Activated T-cell treated with anti-CD3 and anti-CD28 coated beads, Interleukin-2, amount 50 U/mL, for 4 hours (primary cell): ENCODE data around the gene IL17RC. TPM values are rescaled to one million over a fixed set of nuclear protein-coding genes. Genes with fewer than 3 reads are reported as not detected.

ENCODE experiments used
- ATAC-seq, 2 donors: fragments of 200-7000 bp; cut with Tn5 transposase; one replicate each; pipeline ENCODE4 v1.10.0; 2021
- DNase-seq: peaks from one replicate; pipeline ENCODE4 v3.0.0-alpha.2; 2020
- H3K27me3 Mint-ChIP-seq: one replicate; pipeline ENCODE4 v1.8.0; 2021; ENCODE audit warnings: low read depth, mixed read lengths
- H3K36me3 Mint-ChIP-seq: one replicate; pipeline ENCODE4 v1.8.0; 2022; ENCODE audit warnings: mixed read lengths; ENCODE audit not compliant: insufficient read depth
- H3K4me1 Mint-ChIP-seq: one replicate; pipeline ENCODE4 v1.8.0; 2021; ENCODE audit warnings: low read depth, mixed read lengths
- H3K4me3 Mint-ChIP-seq: one replicate; pipeline ENCODE4 v1.8.0; 2021; ENCODE audit warnings: mild to moderate bottlenecking, moderate library complexity, mixed read lengths
- H3K9me3 Mint-ChIP-seq: one replicate; pipeline ENCODE4 v1.8.0; 2021; ENCODE audit warnings: mixed read lengths
- total RNA-seq, 3 donors: library from RNA; stranded (reverse); gene quantifications; one replicate each; pipeline ENCODE4 v1.2.1, GENCODE V29; 2021

The IL17RC gene
- total RNA-seq, 3 donors from 2014 or later, result 0.27 to 0.53 (median 0.40) TPM

DNA sequence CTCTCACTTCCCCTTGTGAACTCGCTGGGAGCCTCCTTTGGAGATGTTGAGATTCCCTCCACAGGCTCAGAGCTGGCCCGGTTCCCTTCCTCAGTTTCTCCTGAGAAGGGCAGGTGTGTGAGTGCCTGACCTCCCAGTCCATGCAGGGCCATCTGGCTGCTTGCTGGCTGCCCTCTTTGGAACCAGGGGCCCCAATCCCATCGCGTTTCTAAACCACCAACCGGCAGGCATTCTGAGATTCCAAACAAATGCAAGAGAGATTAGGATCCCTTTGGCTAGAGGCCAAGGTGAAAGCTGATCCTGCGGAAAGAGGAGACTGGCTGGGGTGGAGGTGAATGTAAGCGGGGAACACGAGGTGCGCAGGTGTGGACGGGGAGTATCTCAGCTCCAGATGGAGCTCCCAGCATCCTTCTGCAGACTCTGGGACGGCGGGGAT lies 38.2 kb downstream of the IL17RC start:
- H3K27me3 Mint-ChIP-seq, result no peaks in the 10 kb centered on the region
- no peak overlapping the region for H3K4me3 Mint-ChIP-seq
- peaks cover 15% of the 10 kb centered on the region for H3K4me1 Mint-ChIP-seq
- ATAC-seq (no peak), DNase-seq (no peak)
- no peaks in the 10 kb centered on the region for H3K9me3 Mint-ChIP-seq
- H3K36me3 Mint-ChIP-seq, result peaks cover 3% of the 10 kb centered on the region

GRCh38 chr3:9955611-9956352 lies 38.9 kb downstream of the IL17RC start:
- Mint-ChIP-seq H3K4me1 (peaks cover 13% of the 10 kb centered on the region), H3K9me3 (no peaks in the 10 kb centered on the region), H3K27me3 (no peaks in the 10 kb centered on the region), H3K36me3 (peaks cover 3% of the 10 kb centered on the region), H3K4me3 (no peak overlapping the region)
- no peak for DNase-seq
- ATAC-seq, result no peak

DNA sequence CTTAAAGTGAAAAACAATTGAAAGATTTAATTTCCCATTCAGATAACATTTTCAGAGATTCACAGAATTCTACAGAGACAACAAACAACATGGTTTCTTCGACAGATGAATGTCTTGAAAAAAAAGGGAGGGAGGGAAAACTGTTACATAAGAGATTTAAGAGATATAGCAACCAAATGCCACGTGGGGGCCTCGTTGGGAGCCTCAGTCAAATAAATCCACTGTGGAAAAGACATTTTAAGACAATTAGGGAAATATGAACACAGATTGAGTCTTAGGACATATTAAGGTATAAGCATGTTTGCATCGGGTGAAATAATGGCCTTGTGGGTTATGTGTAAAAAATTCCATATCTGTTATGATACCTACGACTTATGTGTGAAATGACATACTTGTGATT lies 40.3 kb downstream of the IL17RC start:
- no peak overlapping the region for H3K4me3 Mint-ChIP-seq
- H3K9me3 Mint-ChIP-seq, result no peaks in the 10 kb centered on the region
- H3K36me3 Mint-ChIP-seq, result peaks cover 3% of the 10 kb centered on the region
- DNase-seq (no peak), ATAC-seq (no peak)
- H3K4me1 Mint-ChIP-seq, result peaks cover 3% of the 10 kb centered on the region
- H3K27me3 Mint-ChIP-seq, result no peaks in the 10 kb centered on the region

DNA sequence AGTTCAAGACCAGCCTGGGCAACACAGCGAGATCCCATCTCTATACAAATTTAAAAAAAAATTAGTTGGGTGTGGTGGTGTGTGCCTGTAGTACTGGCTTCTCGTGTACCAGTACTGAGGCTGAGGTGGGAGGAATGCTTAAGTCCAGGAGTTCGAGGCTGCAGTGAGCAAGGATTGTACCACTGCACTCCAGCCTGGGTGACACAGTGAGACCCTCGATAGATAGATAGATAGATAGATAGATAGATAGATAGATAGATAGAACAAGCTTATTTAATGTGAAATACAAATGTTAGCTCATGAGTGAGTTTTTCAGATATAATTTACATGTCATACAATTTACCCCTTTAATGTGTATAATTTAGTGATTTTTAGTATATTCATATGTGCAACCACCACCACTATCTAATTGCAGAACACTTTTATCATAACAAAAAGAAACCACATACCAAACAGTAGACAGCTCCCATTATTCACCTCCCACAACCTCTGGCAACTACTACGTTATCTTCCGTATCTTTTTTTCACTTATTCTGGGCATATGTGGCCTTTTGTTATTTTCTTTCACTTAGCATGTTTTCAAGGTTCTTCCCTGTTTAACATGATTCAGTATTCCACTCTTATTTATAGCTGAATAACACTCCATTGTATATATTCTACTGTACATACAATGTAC lies 48.4 kb downstream of the IL17RC start:
- no peak for ATAC-seq
- Mint-ChIP-seq H3K9me3 (no peaks in the 10 kb centered on the region), H3K27me3 (no peaks in the 10 kb centered on the region), H3K4me1 (no peaks in the 10 kb centered on the region), H3K36me3 (peaks cover 38% of the 10 kb centered on the region), H3K4me3 (no peak overlapping the region)
- no peak for DNase-seq

DNA sequence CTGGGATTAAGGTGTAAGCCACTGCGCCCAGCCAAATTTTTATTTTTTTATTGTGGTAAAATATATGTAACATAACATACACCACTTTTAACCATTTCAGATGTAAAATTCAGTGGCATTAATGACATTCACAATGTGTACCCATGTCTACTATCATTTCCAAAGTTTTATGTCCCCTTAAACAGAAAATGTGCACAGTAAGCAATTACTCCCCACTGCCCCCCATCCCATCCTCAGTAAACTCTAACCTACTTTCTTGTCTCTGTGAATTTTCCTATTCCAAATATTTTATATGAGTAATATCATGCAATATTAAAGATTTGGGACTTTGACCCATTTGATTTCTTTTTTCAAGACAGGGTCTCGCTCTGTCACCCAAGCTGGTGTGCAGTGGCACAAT lies 49.9 kb downstream of the IL17RC start:
- DNase-seq (no peak), ATAC-seq (no peak)
- Mint-ChIP-seq H3K4me1 (no peaks in the 10 kb centered on the region), H3K9me3 (no peaks in the 10 kb centered on the region), H3K4me3 (no peak overlapping the region), H3K27me3 (no peaks in the 10 kb centered on the region), H3K36me3 (peaks cover 47% of the 10 kb centered on the region)

DNA sequence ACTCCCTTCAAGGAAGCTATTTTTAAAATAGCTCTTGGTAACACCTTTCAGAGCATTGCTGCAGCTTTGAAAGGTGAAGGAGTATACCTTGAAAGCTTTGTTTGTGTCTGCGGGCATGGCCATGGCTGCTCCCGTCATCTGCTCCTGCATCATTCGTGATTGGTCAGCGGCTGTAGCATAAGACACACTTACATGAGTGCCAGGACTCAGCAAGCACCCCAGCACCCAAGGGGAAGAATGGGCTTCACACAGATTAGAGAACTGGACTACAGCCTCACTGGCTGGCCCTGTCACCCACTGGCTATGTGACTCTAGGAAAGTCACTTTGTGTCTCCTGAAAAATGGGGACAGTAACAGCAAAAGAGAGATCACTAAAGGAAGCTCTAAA lies 52.7 kb downstream of the IL17RC start:
- Mint-ChIP-seq H3K36me3 (peaks cover 53% of the 10 kb centered on the region), H3K4me1 (no peaks in the 10 kb centered on the region), H3K4me3 (no peak overlapping the region), H3K27me3 (no peaks in the 10 kb centered on the region), H3K9me3 (no peaks in the 10 kb centered on the region)
- DNase-seq, result no peak
- no peak for ATAC-seq

DNA sequence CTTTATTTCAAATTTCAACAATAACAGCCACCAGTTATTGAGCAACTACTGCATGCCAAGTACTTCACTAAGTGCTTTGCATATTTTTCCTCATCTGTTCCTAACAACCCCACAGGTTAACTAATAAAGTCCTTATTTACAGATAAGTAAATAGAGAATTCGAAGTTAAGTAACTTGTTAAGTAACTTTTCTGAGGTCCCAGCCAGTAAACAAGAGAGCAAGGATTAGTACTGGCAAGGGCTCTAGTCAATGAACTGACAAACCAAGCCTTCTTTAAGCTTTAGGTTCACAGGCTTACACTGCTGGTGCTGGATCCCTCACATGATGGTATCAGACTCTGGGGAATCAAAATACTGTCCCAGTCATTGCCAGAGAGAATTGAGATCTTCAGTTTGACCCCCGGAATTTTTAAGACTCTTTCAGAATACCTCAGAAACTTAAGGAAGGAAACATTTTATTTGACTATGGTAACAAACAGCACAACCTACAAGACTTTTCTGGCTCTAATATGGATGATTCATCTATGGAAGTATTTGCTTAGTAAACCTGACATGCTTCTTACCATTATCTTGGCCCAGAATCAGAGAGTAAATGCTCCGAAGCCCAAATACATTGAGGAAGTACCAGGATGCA lies 53.2 kb downstream of the IL17RC start:
- H3K9me3 Mint-ChIP-seq, result no peaks in the 10 kb centered on the region
- DNase-seq, result no peak
- peaks cover 53% of the 10 kb centered on the region for H3K36me3 Mint-ChIP-seq
- no peaks in the 10 kb centered on the region for H3K4me1 Mint-ChIP-seq
- ATAC-seq, result no peak
- no peak overlapping the region for H3K4me3 Mint-ChIP-seq
- no peaks in the 10 kb centered on the region for H3K27me3 Mint-ChIP-seq

- Mint-ChIP-seq H3K9me3 (no peaks in the 10 kb centered on the region), H3K4me3 (no peak overlapping the region), H3K27me3 (no peaks in the 10 kb centered on the region), H3K36me3 (peaks cover 29% of the 10 kb centered on the region), H3K4me1 (peaks cover 16% of the 10 kb centered on the region)
- no peak for DNase-seq
- ATAC-seq, result peak; percentile 82
These were observed 60.1 kb downstream of the IL17RC start for GRCh38 chr3:9976721-9977709.

- Mint-ChIP-seq H3K27me3 (no peaks in the 10 kb centered on the region), H3K4me3 (no peak overlapping the region), H3K36me3 (peaks cover 22% of the 10 kb centered on the region), H3K4me1 (peaks cover 20% of the 10 kb centered on the region), H3K9me3 (no peaks in the 10 kb centered on the region)
- DNase-seq, result no peak
- no peak for ATAC-seq
These were observed 61.9 kb downstream of the IL17RC start for GRCh38 chr3:9978710-9979305.

GRCh38 chr3:9980251-9980650 lies 63.4 kb downstream of the IL17RC start:
- peaks cover 22% of the 10 kb centered on the region for H3K4me1 Mint-ChIP-seq
- no peak overlapping the region for H3K4me3 Mint-ChIP-seq
- no peaks in the 10 kb centered on the region for H3K9me3 Mint-ChIP-seq
- peaks cover 17% of the 10 kb centered on the region for H3K36me3 Mint-ChIP-seq
- H3K27me3 Mint-ChIP-seq, result no peaks in the 10 kb centered on the region
- ATAC-seq (no peak), DNase-seq (no peak)

Other genes starting within 250 kb of the IL17RC start
- under 1 TPM in 1 of 3 donors, not detected in 2; 0.19 TPM for gene CPNE9, start 213.3 kb upstream of the IL17RC start, total RNA-seq
- 10 to 100 TPM; 56.9 to 59.9 (median 59.8) TPM for gene BRPF1, start 185.4 kb upstream of the IL17RC start, total RNA-seq
- 10 to 100 TPM; 25.2 to 30.5 (median 28.8) TPM for gene OGG1, start 167.1 kb upstream of the IL17RC start, total RNA-seq
- gene CAMK1, start 147.2 kb upstream of the IL17RC start, total RNA-seq, result 10 to 100 TPM; 15.3 to 20.7 (median 15.7) TPM
- 10 to 100 TPM; 39.3 to 42.0 (median 40.2) TPM for gene TADA3, start 124.6 kb upstream of the IL17RC start, total RNA-seq
- gene ARPC4, start 124.0 kb upstream of the IL17RC start, total RNA-seq, result 100 to 1,000 TPM; 257 to 268 (median 264) TPM
- 10 to 100 TPM in 2 of 3 donors, 1 to 10 TPM in 1; 9.2 to 13.5 (median 11.1) TPM for gene TTLL3, start 106.8 kb upstream of the IL17RC start, total RNA-seq
- 10 to 100 TPM; 56.5 to 70.3 (median 69.0) TPM for gene RPUSD3, start 73.1 kb upstream of the IL17RC start, total RNA-seq
- gene CIDEC, start 36.8 kb upstream of the IL17RC start, total RNA-seq, result not detected
- 10 to 100 TPM; 39.2 to 42.3 (median 41.2) TPM for gene JAGN1, start 26.5 kb upstream of the IL17RC start, total RNA-seq
- gene IL17RE, start 14.2 kb upstream of the IL17RC start, total RNA-seq, result under 1 TPM; 0.47 to 0.73 (median 0.61) TPM
- 10 to 100 TPM; 11.0 to 15.6 (median 13.0) TPM for gene CRELD1, start 16.7 kb downstream of the IL17RC start, total RNA-seq
- 1 to 10 TPM; 6.7 to 7.6 (median 7.5) TPM for gene PRRT3, start 35.3 kb downstream of the IL17RC start, total RNA-seq
- gene EMC3, start 69.7 kb downstream of the IL17RC start, total RNA-seq, result 10 to 100 TPM; 47.1 to 58.8 (median 47.7) TPM
- 10 to 100 TPM; 33.8 to 34.8 (median 34.5) TPM for gene FANCD2, start 109.3 kb downstream of the IL17RC start, total RNA-seq
- gene FANCD2OS, start 191.2 kb downstream of the IL17RC start, total RNA-seq, result not detected
- 100 to 1,000 TPM in 1 of 3 donors, 10 to 100 TPM in 2; 93.5 to 104 (median 96.6) TPM for gene BRK1, start 198.6 kb downstream of the IL17RC start, total RNA-seq
- 10 to 100 TPM; 29.6 to 32.7 (median 30.4) TPM for gene VHL, start 224.7 kb downstream of the IL17RC start, total RNA-seq
- gene IRAK2, start 247.8 kb downstream of the IL17RC start, total RNA-seq, result 1 to 10 TPM; 2.1 to 3.8 (median 3.0) TPM